Measurements from ENCODE around the gene CGNL1. TPM values are rescaled to one million over a fixed set of nuclear protein-coding genes. Genes with fewer than 3 reads are reported as not detected.

Gene CGNL1
- 0.71 to 1.1 TPM (median 0.85 TPM) in 5 replicates for total RNA-seq (2022; extraction: Qiagen RNA extraction; ENCODE audit: low read depth)

GRCh38 chr15:57375827-57376695 is at the start of gene CGNL1:
Gene CGNL1 (plus strand): TSS chr15:57376505. CDS start chr15:57438000, 61,495 bp downstream.

GRCh38 chr15:57591822-57592367 is 215.6 kb downstream of the CGNL1 start, which contains the start of gene MYZAP:
Gene MYZAP (plus strand): TSS chr15:57591904. CDS start chr15:57592035, 131 bp downstream.

Other genes starting within 250 kb of the CGNL1 start
- gene MYZAP, start 215.4 kb downstream of the CGNL1 start, total RNA-seq (2022; extraction: Qiagen RNA extraction; ENCODE audit: low read depth): 0.66 to 0.98 TPM (median 0.87 TPM) in 5 replicates

Measured in A549 treated with ZK216348 at 1 μM for 4 hours (cell line).